ENCODE data around the gene FMN1. TPM values are rescaled to one million over a fixed set of nuclear protein-coding genes. Genes with fewer than 3 reads are reported as not detected.

FMN1 gene
- total RNA-seq, 2 donors from 2014 or later, result 2.4 to 3.1 TPM

GRCh38 chr15:33146051-33146450 is 48.5 kb downstream of the FMN1 start:
- Histone ChIP-seq H3K4me3 (no peak overlapping the region), H3K27ac (no peak overlapping the region), H3K27me3 (no peaks in the 10 kb centered on the region), H3K9me3 (no peaks in the 10 kb centered on the region), H3K36me3 (no peaks in the 10 kb centered on the region), H3K4me1 (no peaks in the 10 kb centered on the region)
- DNase-seq (ENCODE audit: low spot score), result no peak
- TF ChIP-seq CTCF (IDR thresholded peaks at IDR 0.05), result no peak

- no peaks in the 10 kb centered on the region for H3K27me3 ChIP-seq
- no peak overlapping the region for H3K27ac ChIP-seq
- no peaks in the 10 kb centered on the region for H3K4me1 ChIP-seq
- TF ChIP-seq CTCF (IDR thresholded peaks at IDR 0.05), result no peak
- no peak for DNase-seq (ENCODE audit: low spot score)
- no peaks in the 10 kb centered on the region for H3K9me3 ChIP-seq
- no peak overlapping the region for H3K4me3 ChIP-seq
- H3K36me3 ChIP-seq, result no peaks in the 10 kb centered on the region
Measured at GRCh38 chr15:33145447-33145846, 49.1 kb downstream of the FMN1 start.

- H3K36me3 ChIP-seq, result no peaks in the 10 kb centered on the region
- no peak overlapping the region for H3K4me3 ChIP-seq
- DNase-seq (ENCODE audit: low spot score), result no peak
- no peaks in the 10 kb centered on the region for H3K27me3 ChIP-seq
- no peak for TF ChIP-seq CTCF (IDR thresholded peaks at IDR 0.05)
- no peak overlapping the region for H3K27ac ChIP-seq
- no peaks in the 10 kb centered on the region for H3K9me3 ChIP-seq
- no peaks in the 10 kb centered on the region for H3K4me1 ChIP-seq
Measured at GRCh38 chr15:33142708-33143107, 51.8 kb downstream of the FMN1 start.

GRCh38 chr15:33138000-33138399 is 56.5 kb downstream of the FMN1 start:
- TF ChIP-seq CTCF (IDR thresholded peaks at IDR 0.05), result no peak
- Histone ChIP-seq H3K4me3 (no peak overlapping the region), H3K27ac (no peak overlapping the region), H3K4me1 (no peaks in the 10 kb centered on the region), H3K27me3 (no peaks in the 10 kb centered on the region), H3K9me3 (no peaks in the 10 kb centered on the region), H3K36me3 (no peaks in the 10 kb centered on the region)
- DNase-seq (ENCODE audit: low spot score), result no peak

GRCh38 chr15:33137101-33137500 is 57.4 kb downstream of the FMN1 start:
- Histone ChIP-seq H3K27ac (no peak overlapping the region), H3K4me1 (no peaks in the 10 kb centered on the region), H3K36me3 (no peaks in the 10 kb centered on the region), H3K9me3 (no peaks in the 10 kb centered on the region), H3K4me3 (no peak overlapping the region), H3K27me3 (no peaks in the 10 kb centered on the region)
- no peak for DNase-seq (ENCODE audit: low spot score)
- TF ChIP-seq CTCF (IDR thresholded peaks at IDR 0.05), result no peak

GRCh38 chr15:33136353-33136752 is 58.2 kb downstream of the FMN1 start:
- Histone ChIP-seq H3K27me3 (no peaks in the 10 kb centered on the region), H3K4me3 (no peak overlapping the region), H3K27ac (no peak overlapping the region), H3K4me1 (no peaks in the 10 kb centered on the region), H3K9me3 (no peaks in the 10 kb centered on the region), H3K36me3 (no peaks in the 10 kb centered on the region)
- TF ChIP-seq CTCF (IDR thresholded peaks at IDR 0.05), result no peak
- no peak for DNase-seq (ENCODE audit: low spot score)

All from right atrium auricular region (tissue), 2 donors.